Activated CD4-positive, alpha-beta memory T cell treated with anti-CD3 and anti-CD28 coated beads, Interleukin-2, amount 10 ng/mL, durations not matched to agents 7 days and 5 days (primary cell): ENCODE data around the gene ODF2. TPM values are rescaled to one million over a fixed set of nuclear protein-coding genes. Genes with fewer than 3 reads are reported as not detected.

Experiments
- CTCF ChIA-PET: fragments of 350-600 bp; sonication (Branson Sonifier 250); formaldehyde crosslinking; loops from one replicate; lab custom pipeline; 2021; ENCODE audit warnings: antibody characterized with exemption, inconsistent platforms; lab: Charles Lee
- POLR2A ChIA-PET: fragments of 350-600 bp; sonication (Branson Sonifier 250); formaldehyde crosslinking; loops from one replicate; lab custom pipeline; 2021; ENCODE audit warnings: antibody characterized with exemption; lab: Charles Lee
- DNase-seq: peaks from one replicate; pipeline ENCODE4 v3.0.0-alpha.2; 2020
- H3K27ac Mint-ChIP-seq: one replicate; pipeline ENCODE4 v1.8.0; 2021; ENCODE audit warnings: mild to moderate bottlenecking, mixed read lengths
- H3K27me3 Mint-ChIP-seq: one replicate; pipeline ENCODE4 v1.8.0; 2021; ENCODE audit warnings: mixed read lengths
- H3K36me3 Mint-ChIP-seq: one replicate; pipeline ENCODE4 v1.8.0; 2021; ENCODE audit warnings: low read depth, mixed read lengths
- H3K4me1 Mint-ChIP-seq: one replicate; pipeline ENCODE4 v1.8.0; 2021; ENCODE audit warnings: mixed read lengths
- H3K4me3 Mint-ChIP-seq: one replicate; pipeline ENCODE4 v1.8.0; 2021; ENCODE audit warnings: mild to moderate bottlenecking, mixed read lengths
- H3K9me3 Mint-ChIP-seq: one replicate; pipeline ENCODE4 v1.8.0; 2021; ENCODE audit warnings: mixed read lengths
- total RNA-seq, 2 experiments: library from RNA; stranded (reverse); gene quantifications; one replicate each; pipeline ENCODE4 v1.2.3, GENCODE V29; 2021

ODF2 gene
- total RNA-seq, 2 experiments from 2014 or later, result 54.5 to 58.5 TPM

GRCh38 chr9:128459011-128459410, 3.2 kb downstream of the ODF2 start:
- peaks cover 40% of the 10 kb centered on the region for H3K36me3 Mint-ChIP-seq
- H3K4me3 Mint-ChIP-seq, result no peak overlapping the region
- no peaks in the 10 kb centered on the region for H3K27me3 Mint-ChIP-seq
- ChIA-PET CTCF (interaction anchor here (0.6 to 0.7 kb wide), 2 partner anchors 18 to 204 kb away, joined by 3 to 4 read pairs; no protein-coding TSS in a partner anchor), POLR2A (interaction anchor here (0.8 kb wide), 1 partner anchor 10 kb away, joined by 3 read pairs; no protein-coding TSS in a partner anchor)
- H3K27ac Mint-ChIP-seq, result no peak overlapping the region
- DNase-seq, result no peak
- H3K4me1 Mint-ChIP-seq, result peaks cover 26% of the 10 kb centered on the region
- no peaks in the 10 kb centered on the region for H3K9me3 Mint-ChIP-seq

GRCh38 chr9:128469070-128469469, 13.3 kb downstream of the ODF2 start:
- Mint-ChIP-seq H3K27me3 (no peaks in the 10 kb centered on the region), H3K27ac (no peak overlapping the region), H3K9me3 (no peaks in the 10 kb centered on the region), H3K36me3 (peaks cover 35% of the 10 kb centered on the region), H3K4me3 (no peak overlapping the region), H3K4me1 (no peaks in the 10 kb centered on the region)
- ChIA-PET CTCF (interaction anchor here (0.5 to 1.6 kb wide), 3 partner anchors 30 to 349 kb away, joined by 3 to 6 read pairs (median 3); partner anchors contain the start of gene ENDOG), POLR2A (interaction anchor here (1.1 kb wide), 1 partner anchor 10 kb away, joined by 3 read pairs; no protein-coding TSS in a partner anchor)
- DNase-seq, result no peak

GRCh38 chr9:128470560-128470959, 14.8 kb downstream of the ODF2 start:
- Mint-ChIP-seq H3K27me3 (no peaks in the 10 kb centered on the region), H3K27ac (no peak overlapping the region), H3K4me1 (no peaks in the 10 kb centered on the region), H3K4me3 (no peak overlapping the region), H3K9me3 (no peaks in the 10 kb centered on the region), H3K36me3 (peaks cover 42% of the 10 kb centered on the region)
- POLR2A ChIA-PET, result no interaction called here
- no peak for DNase-seq
- CTCF ChIA-PET, result no interaction called here

GRCh38 chr9:128473104-128473503, 17.3 kb downstream of the ODF2 start:
- Mint-ChIP-seq H3K27me3 (no peaks in the 10 kb centered on the region), H3K4me1 (no peaks in the 10 kb centered on the region), H3K27ac (no peak overlapping the region), H3K9me3 (no peaks in the 10 kb centered on the region), H3K4me3 (no peak overlapping the region), H3K36me3 (peaks cover 42% of the 10 kb centered on the region)
- POLR2A ChIA-PET, result no interaction called here
- no peak for DNase-seq
- CTCF ChIA-PET, result no interaction called here

- no peaks in the 10 kb centered on the region for H3K27me3 Mint-ChIP-seq
- H3K27ac Mint-ChIP-seq, result no peak overlapping the region
- H3K9me3 Mint-ChIP-seq, result no peaks in the 10 kb centered on the region
- no peak overlapping the region for H3K4me3 Mint-ChIP-seq
- ChIA-PET POLR2A (no interaction called here), CTCF (no interaction called here)
- peaks cover 50% of the 10 kb centered on the region for H3K36me3 Mint-ChIP-seq
- no peak for DNase-seq
- no peaks in the 10 kb centered on the region for H3K4me1 Mint-ChIP-seq
These were observed 20.1 kb downstream of the ODF2 start for GRCh38 chr9:128475867-128476266.

GRCh38 chr9:128479262-128479661, 23.5 kb downstream of the ODF2 start:
- H3K4me3 Mint-ChIP-seq, result no peak overlapping the region
- H3K9me3 Mint-ChIP-seq, result no peaks in the 10 kb centered on the region
- DNase-seq, result no peak
- ChIA-PET POLR2A (interaction anchor here (1.0 kb wide), 1 partner anchor 22 kb away, joined by 3 read pairs; no protein-coding TSS in a partner anchor), CTCF (no interaction called here)
- no peaks in the 10 kb centered on the region for H3K27me3 Mint-ChIP-seq
- no peaks in the 10 kb centered on the region for H3K4me1 Mint-ChIP-seq
- H3K36me3 Mint-ChIP-seq, result peaks cover 53% of the 10 kb centered on the region
- no peak overlapping the region for H3K27ac Mint-ChIP-seq

- Mint-ChIP-seq H3K4me1 (no peaks in the 10 kb centered on the region), H3K9me3 (no peaks in the 10 kb centered on the region), H3K27ac (no peak overlapping the region), H3K36me3 (peaks cover 57% of the 10 kb centered on the region), H3K4me3 (no peak overlapping the region), H3K27me3 (no peaks in the 10 kb centered on the region)
- ChIA-PET POLR2A (no interaction called here), CTCF (interaction anchor here (0.7 to 1.5 kb wide), 2 partner anchors 43 to 747 kb away, joined by 3 read pairs; partner anchors contain the start of gene TOR2A)
- DNase-seq, result no peak
These were observed 25.8 kb downstream of the ODF2 start for GRCh38 chr9:128481561-128481960.

- Mint-ChIP-seq H3K36me3 (peaks cover 64% of the 10 kb centered on the region), H3K4me3 (no peak overlapping the region), H3K27ac (no peak overlapping the region), H3K9me3 (no peaks in the 10 kb centered on the region), H3K4me1 (no peaks in the 10 kb centered on the region), H3K27me3 (no peaks in the 10 kb centered on the region)
- POLR2A ChIA-PET, result no interaction called here
- CTCF ChIA-PET, result interaction anchor here (0.7 to 1.5 kb wide), 2 partner anchors 43 to 747 kb away, joined by 3 read pairs; partner anchors contain the start of gene TOR2A
- DNase-seq, result no peak
These were observed 26.4 kb downstream of the ODF2 start for GRCh38 chr9:128482186-128482585.

- ChIA-PET POLR2A (no interaction called here), CTCF (no interaction called here)
- H3K36me3 Mint-ChIP-seq, result peaks cover 62% of the 10 kb centered on the region
- DNase-seq, result no peak
- H3K4me1 Mint-ChIP-seq, result no peaks in the 10 kb centered on the region
- H3K9me3 Mint-ChIP-seq, result no peaks in the 10 kb centered on the region
- H3K4me3 Mint-ChIP-seq, result no peak overlapping the region
- no peak overlapping the region for H3K27ac Mint-ChIP-seq
- no peaks in the 10 kb centered on the region for H3K27me3 Mint-ChIP-seq
These were observed 29.0 kb downstream of the ODF2 start for GRCh38 chr9:128484686-128485413.

GRCh38 chr9:128485414-128485855, 29.6 kb downstream of the ODF2 start:
- ChIA-PET POLR2A (interaction anchor here (0.8 kb wide), 1 partner anchor 19 kb away, joined by 4 read pairs; the partner anchor contains the start of gene GLE1), CTCF (interaction anchor here (1.1 kb wide), 1 partner anchor 47 kb away, joined by 4 read pairs; no protein-coding TSS in a partner anchor)
- peaks cover 63% of the 10 kb centered on the region for H3K36me3 Mint-ChIP-seq
- H3K4me1 Mint-ChIP-seq, result no peaks in the 10 kb centered on the region
- H3K27me3 Mint-ChIP-seq, result no peaks in the 10 kb centered on the region
- no peak overlapping the region for H3K27ac Mint-ChIP-seq
- no peak overlapping the region for H3K4me3 Mint-ChIP-seq
- DNase-seq, result no peak
- H3K9me3 Mint-ChIP-seq, result no peaks in the 10 kb centered on the region

- Mint-ChIP-seq H3K9me3 (no peaks in the 10 kb centered on the region), H3K4me1 (no peaks in the 10 kb centered on the region), H3K36me3 (peaks cover 66% of the 10 kb centered on the region), H3K27me3 (no peaks in the 10 kb centered on the region), H3K27ac (no peak overlapping the region), H3K4me3 (no peak overlapping the region)
- POLR2A ChIA-PET, result interaction anchor here (0.8 kb wide), 1 partner anchor 19 kb away, joined by 4 read pairs; the partner anchor contains the start of gene GLE1
- no peak for DNase-seq
- CTCF ChIA-PET, result interaction anchor here (1.1 kb wide), 1 partner anchor 48 kb away, joined by 4 read pairs; no protein-coding TSS in a partner anchor
These were observed 30.4 kb downstream of the ODF2 start for GRCh38 chr9:128486201-128486600.

- POLR2A ChIA-PET, result no interaction called here
- no peak overlapping the region for H3K4me3 Mint-ChIP-seq
These were observed 37.6 kb downstream of the ODF2 start for GRCh38 chr9:128493424-128493823.

GRCh38 chr9:128494108-128494745, 38.4 kb downstream of the ODF2 start:
- H3K4me1 Mint-ChIP-seq, result no peaks in the 10 kb centered on the region
- no peaks in the 10 kb centered on the region for H3K9me3 Mint-ChIP-seq
- no peak for DNase-seq
- H3K36me3 Mint-ChIP-seq, result peaks cover 48% of the 10 kb centered on the region
- CTCF ChIA-PET, result no interaction called here
- H3K4me3 Mint-ChIP-seq, result no peak overlapping the region
- H3K27ac Mint-ChIP-seq, result no peak overlapping the region
- POLR2A ChIA-PET, result interaction anchor here (1.2 kb wide), 1 partner anchor 11 kb away, joined by 5 read pairs; no protein-coding TSS in a partner anchor
- no peaks in the 10 kb centered on the region for H3K27me3 Mint-ChIP-seq

More at GRCh38 chr9:128493424-128493823, 37.6 kb downstream of the ODF2 start:
- Mint-ChIP-seq H3K27ac (no peak overlapping the region), H3K27me3 (no peaks in the 10 kb centered on the region), H3K36me3 (peaks cover 51% of the 10 kb centered on the region), H3K4me1 (no peaks in the 10 kb centered on the region), H3K9me3 (no peaks in the 10 kb centered on the region)
- no peak for DNase-seq
- CTCF ChIA-PET, result no interaction called here
